ENCODE data around the gene SPAG6.

SPAG6 gene

DNA sequence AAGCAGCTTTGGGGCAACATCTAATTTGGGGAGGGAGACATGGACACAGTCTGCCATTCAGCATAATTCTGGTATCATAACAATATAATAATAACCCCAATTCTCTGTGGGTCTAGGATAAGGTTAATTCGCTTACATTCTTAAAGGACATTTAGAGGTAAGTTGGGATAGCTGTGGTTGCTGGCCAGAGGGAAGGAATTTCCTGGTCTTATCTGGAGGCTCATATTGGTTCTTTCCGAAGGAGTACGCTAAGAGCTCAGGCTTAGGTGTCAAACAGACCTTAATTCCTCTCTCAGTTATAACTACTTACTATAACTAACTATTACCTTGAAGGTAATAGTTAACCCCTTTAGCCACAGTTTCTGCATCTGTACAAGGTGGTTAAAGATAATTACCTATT is 68.8 kb downstream of the SPAG6 start:
- H3K27me3 Mint-ChIP-seq, result peaks cover 4% of the 10 kb centered on the region
- no peaks in the 10 kb centered on the region for H3K9me3 Mint-ChIP-seq
- H3K4me3 Mint-ChIP-seq, result no peak overlapping the region
- H3K4me1 Mint-ChIP-seq (ENCODE audit: low read depth), result no peaks in the 10 kb centered on the region
- H3K36me3 Mint-ChIP-seq (ENCODE audit: low read depth), result no peaks in the 10 kb centered on the region
- no peak overlapping the region for H3K27ac Mint-ChIP-seq

DNA sequence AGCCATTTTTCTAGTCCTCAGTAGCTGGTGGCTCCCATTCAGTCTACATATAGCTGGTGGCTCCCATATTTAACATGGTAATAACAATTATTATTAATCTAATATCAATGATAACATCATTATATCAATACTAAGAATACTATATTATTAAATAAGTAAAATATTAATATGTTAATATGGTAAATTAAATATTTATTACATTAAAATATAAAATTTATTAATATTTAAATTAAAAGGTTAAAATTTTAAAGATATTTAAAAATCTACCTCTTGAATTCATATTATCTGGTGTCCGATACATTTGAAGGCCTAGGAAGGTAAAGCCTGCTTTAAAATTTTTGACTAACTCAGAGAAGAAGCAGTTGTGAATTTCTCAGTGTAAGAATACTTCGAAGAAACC is 69.8 kb downstream of the SPAG6 start:
- Mint-ChIP-seq H3K27ac (no peak overlapping the region), H3K4me1 (ENCODE audit: low read depth) (no peaks in the 10 kb centered on the region), H3K27me3 (peaks cover 4% of the 10 kb centered on the region), H3K36me3 (ENCODE audit: low read depth) (no peaks in the 10 kb centered on the region), H3K9me3 (no peaks in the 10 kb centered on the region), H3K4me3 (no peak overlapping the region)

DNA sequence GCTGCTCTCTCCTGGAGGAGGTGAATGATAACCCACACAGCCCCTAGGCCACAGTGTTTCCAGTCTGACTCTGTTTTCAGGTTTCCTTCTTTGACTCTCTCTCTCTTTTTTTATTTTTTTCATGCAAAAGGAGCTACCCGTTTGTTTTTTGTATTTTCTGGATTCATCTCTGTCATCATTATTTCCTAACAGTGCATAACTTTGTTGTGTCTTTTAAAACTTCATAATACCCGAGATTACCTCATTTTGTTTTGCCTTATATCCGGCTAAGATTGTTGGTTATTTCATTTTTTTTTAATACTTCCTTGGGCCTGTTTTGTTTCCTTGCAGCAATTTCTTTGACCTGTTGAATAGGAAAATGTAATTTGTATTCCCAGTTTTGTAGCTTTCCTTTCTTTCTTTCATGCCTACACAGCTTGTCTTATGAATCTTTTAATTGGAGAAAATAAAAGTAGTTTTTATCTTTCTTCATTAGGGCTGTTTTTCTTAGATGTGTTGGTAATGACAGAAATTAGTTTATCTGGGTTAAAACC is 72.5 kb downstream of the SPAG6 start:
- no peaks in the 10 kb centered on the region for H3K4me1 Mint-ChIP-seq (ENCODE audit: low read depth)
- H3K9me3 Mint-ChIP-seq, result no peaks in the 10 kb centered on the region
- no peaks in the 10 kb centered on the region for H3K27me3 Mint-ChIP-seq
- H3K4me3 Mint-ChIP-seq, result no peak overlapping the region
- H3K27ac Mint-ChIP-seq, result no peak overlapping the region
- no peaks in the 10 kb centered on the region for H3K36me3 Mint-ChIP-seq (ENCODE audit: low read depth)

DNA sequence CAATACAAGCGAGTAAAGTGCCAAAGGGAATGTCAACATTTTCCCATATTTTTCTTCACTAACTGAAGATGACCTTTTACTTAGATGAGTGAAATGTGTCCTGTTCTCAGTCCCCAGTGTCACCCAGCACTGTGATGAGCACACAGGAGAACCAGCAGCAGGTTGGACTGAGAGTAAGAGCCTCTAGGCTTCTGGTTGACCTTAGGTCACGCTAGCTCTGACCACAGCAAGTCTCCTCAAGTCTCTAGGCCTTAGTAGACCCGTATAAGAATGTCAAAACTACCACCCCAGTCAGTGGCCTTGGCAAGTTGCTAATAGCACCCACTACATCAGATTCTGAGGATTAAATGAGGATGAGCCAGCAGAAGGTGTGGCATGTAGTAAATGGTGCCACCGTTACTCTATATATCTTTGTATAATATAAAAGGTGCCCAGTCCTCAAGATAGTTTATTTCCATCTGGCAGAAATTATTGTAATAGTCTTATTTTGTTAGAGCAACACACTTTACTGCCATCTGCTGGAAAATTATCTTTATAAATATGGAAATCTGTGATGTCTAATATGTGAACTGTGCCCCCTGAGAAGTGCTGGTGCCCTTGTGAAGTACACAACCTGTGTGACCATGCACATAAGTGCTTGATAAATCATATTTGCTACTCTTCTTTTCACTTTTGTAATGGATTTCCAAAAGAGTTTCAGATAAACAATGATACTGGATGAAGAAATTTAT is 75.7 kb downstream of the SPAG6 start:
- H3K36me3 Mint-ChIP-seq (ENCODE audit: low read depth), result no peaks in the 10 kb centered on the region
- no peak overlapping the region for H3K27ac Mint-ChIP-seq
- H3K4me3 Mint-ChIP-seq, result no peak overlapping the region
- no peaks in the 10 kb centered on the region for H3K4me1 Mint-ChIP-seq (ENCODE audit: low read depth)
- no peaks in the 10 kb centered on the region for H3K27me3 Mint-ChIP-seq
- no peaks in the 10 kb centered on the region for H3K9me3 Mint-ChIP-seq

DNA sequence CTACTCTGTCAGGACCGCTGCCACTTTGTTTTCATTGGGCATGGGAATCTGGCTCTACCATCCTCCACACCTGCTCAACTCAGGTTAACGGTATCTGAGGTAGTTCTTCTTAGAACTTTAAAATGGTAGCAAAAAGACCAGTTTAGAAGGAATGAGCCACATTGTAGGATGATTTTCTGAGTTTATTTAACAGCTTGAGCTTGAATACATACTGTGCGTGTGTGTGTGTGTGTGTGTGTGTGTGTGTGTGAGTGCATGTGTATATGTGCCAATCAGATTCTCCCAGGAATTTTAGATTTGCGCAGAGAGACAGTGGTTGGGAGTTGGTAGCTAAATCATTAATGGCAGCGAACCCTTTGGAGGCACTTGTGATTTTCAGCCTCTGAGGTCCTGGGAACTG is 81.4 kb downstream of the SPAG6 start:
- peaks cover 13% of the 10 kb centered on the region for H3K4me1 Mint-ChIP-seq (ENCODE audit: low read depth)
- H3K9me3 Mint-ChIP-seq, result no peaks in the 10 kb centered on the region
- H3K36me3 Mint-ChIP-seq (ENCODE audit: low read depth), result no peaks in the 10 kb centered on the region
- H3K4me3 Mint-ChIP-seq, result no peak overlapping the region
- H3K27me3 Mint-ChIP-seq, result peaks cover 23% of the 10 kb centered on the region
- no peak overlapping the region for H3K27ac Mint-ChIP-seq

DNA sequence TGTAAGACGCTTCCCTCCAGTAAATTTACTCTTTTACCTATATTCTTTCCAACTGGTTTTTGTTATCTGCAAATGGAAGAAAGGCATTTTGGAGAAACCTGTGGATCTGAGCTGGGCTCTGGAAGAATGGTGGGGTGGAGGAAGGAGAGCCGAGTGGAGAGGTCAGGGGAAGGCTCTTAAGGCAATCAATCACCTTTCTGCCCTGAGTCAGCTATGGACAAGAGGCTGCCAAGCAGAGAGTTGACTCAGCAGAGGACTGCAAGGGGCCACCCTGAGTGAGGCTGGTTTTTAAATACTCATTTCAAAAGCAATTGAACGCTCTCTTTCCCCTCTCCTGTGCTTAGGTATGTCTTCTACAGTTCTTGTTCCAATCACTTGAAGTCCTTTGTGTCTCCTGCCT is 81.8 kb downstream of the SPAG6 start:
- Mint-ChIP-seq H3K9me3 (no peaks in the 10 kb centered on the region), H3K27ac (no peak overlapping the region), H3K4me3 (no peak overlapping the region), H3K27me3 (peaks cover 27% of the 10 kb centered on the region), H3K36me3 (ENCODE audit: low read depth) (no peaks in the 10 kb centered on the region), H3K4me1 (ENCODE audit: low read depth) (peaks cover 13% of the 10 kb centered on the region)

DNA sequence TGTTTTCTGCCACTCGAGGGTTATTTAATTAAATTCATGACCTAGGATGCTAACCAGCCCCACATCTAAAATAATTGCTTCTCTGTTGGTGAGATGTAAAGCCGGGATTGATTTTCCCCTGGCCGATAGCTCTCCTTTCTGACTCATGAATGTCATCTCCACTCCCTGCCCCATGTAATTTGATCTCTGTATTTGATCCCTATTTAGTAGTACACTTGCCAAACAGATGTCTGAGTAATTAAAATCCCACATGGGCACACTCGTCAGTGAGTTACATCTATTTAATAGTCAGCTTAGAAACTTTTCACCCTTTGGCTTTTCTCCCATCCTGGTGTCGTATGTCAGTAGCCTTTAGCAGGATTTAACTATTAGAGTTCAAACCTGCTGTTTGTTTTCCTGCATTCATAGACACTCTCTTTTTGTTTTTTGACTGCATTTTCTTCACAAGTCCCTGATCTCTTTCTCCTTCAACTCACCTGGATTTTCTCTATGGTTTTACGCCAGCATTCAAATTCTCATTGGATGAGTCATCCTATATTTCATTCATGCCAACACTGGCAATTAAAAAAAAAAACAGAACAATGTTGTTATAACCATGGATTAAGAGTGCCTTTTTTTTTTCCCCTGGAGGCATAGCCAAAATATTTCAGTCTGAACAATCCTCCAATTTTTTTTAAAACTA is 82.7 kb downstream of the SPAG6 start:
- no peaks in the 10 kb centered on the region for H3K36me3 Mint-ChIP-seq (ENCODE audit: low read depth)
- no peak overlapping the region for H3K4me3 Mint-ChIP-seq
- peaks cover 13% of the 10 kb centered on the region for H3K4me1 Mint-ChIP-seq (ENCODE audit: low read depth)
- H3K27ac Mint-ChIP-seq, result no peak overlapping the region
- peaks cover 27% of the 10 kb centered on the region for H3K27me3 Mint-ChIP-seq
- H3K9me3 Mint-ChIP-seq, result no peaks in the 10 kb centered on the region

DNA sequence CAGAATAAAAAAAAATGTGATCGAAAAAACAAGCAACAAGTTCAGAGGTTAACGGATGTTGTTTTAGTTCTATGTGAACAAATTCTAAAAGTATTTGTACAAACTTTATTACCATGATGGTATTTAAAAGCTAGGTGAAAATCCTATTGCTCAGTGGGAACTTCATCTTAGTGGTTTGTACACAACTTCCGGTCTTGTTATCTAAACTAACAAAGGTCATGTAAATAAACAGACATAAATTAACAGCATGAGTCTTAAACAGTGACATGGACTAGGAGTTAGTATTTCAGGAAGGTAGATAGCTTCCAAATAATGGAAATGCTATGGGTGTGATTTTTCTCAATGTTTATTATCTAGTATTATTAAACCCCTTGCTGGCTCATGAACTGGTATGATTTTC is 83.8 kb downstream of the SPAG6 start:
- no peak overlapping the region for H3K4me3 Mint-ChIP-seq
- no peak overlapping the region for H3K27ac Mint-ChIP-seq
- H3K9me3 Mint-ChIP-seq, result no peaks in the 10 kb centered on the region
- H3K36me3 Mint-ChIP-seq (ENCODE audit: low read depth), result no peaks in the 10 kb centered on the region
- H3K4me1 Mint-ChIP-seq (ENCODE audit: low read depth), result peaks cover 20% of the 10 kb centered on the region
- peaks cover 27% of the 10 kb centered on the region for H3K27me3 Mint-ChIP-seq

DNA sequence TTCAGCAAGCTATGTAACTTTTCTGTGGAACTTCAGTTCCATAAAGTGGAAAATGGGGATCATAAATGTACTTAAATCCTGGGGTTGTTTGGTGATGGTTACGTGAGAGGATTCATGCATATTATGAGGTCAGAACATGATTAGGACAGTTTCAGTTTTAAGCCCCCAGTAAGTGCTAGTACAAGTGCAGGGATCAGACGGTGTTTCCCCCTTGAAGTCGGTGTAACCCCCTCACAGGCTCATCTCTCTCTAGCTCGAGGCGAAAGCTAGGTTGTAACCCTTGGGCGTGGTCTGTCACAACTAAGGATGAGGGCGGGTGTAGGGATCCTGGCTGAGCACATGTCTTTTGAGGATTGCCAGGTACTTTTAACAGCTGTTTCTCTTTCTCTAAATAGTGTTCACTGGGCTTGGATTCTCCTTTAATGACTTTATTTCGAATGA is 84.7 kb downstream of the SPAG6 start:
- H3K9me3 Mint-ChIP-seq, result no peaks in the 10 kb centered on the region
- no peak overlapping the region for H3K4me3 Mint-ChIP-seq
- H3K36me3 Mint-ChIP-seq (ENCODE audit: low read depth), result no peaks in the 10 kb centered on the region
- no peak overlapping the region for H3K27ac Mint-ChIP-seq
- peaks cover 27% of the 10 kb centered on the region for H3K27me3 Mint-ChIP-seq
- peaks cover 27% of the 10 kb centered on the region for H3K4me1 Mint-ChIP-seq (ENCODE audit: low read depth)

DNA sequence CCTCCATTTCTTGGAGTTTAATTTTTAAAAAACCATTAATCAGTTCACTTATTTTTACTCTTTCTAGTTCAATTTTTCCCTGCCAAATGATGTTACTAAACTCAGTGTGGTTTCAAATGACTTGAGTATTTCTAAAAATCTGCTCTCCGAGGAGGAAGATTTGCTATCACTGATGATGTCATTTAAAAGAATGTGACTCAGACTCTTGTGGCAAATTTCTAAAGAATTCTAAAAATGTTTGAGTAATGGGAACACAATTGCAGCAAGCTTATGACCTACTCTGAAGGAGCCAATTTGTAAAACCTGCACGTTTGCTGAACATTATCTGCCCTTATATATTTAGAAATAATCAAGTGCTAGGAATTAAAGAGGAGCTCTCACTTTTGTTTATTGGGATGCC is 88.6 kb downstream of the SPAG6 start:
- peaks cover 56% of the 10 kb centered on the region for H3K4me1 Mint-ChIP-seq (ENCODE audit: low read depth)
- peaks cover 18% of the 10 kb centered on the region for H3K27me3 Mint-ChIP-seq
- H3K36me3 Mint-ChIP-seq (ENCODE audit: low read depth), result no peaks in the 10 kb centered on the region
- peak overlapping the region; percentile 6 for H3K27ac Mint-ChIP-seq
- H3K9me3 Mint-ChIP-seq, result no peaks in the 10 kb centered on the region
- H3K4me3 Mint-ChIP-seq, result peak overlapping the region; percentile 20

DNA sequence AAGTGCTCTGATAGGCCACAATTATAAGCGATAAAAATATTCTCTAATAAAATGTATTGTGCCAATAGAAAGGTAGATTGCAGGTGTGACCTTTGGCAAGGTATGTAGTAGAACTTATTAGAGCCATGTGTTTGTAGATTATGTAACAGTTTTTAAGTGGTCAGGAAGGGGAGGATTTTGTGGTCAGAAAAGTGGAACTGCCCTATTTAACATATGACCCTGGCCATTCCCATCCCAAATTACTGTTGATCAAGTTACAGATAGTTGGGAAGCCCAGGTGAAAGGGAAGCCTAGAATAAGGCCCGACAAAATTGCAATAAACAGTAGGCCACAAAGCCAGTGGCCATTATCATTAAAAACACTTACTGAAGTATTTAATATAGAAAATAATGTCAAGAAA is 89.2 kb downstream of the SPAG6 start:
- Mint-ChIP-seq H3K4me1 (ENCODE audit: low read depth) (peaks cover 62% of the 10 kb centered on the region), H3K27ac (no peak overlapping the region), H3K27me3 (peaks cover 14% of the 10 kb centered on the region), H3K36me3 (ENCODE audit: low read depth) (no peaks in the 10 kb centered on the region), H3K4me3 (no peak overlapping the region), H3K9me3 (no peaks in the 10 kb centered on the region)

DNA sequence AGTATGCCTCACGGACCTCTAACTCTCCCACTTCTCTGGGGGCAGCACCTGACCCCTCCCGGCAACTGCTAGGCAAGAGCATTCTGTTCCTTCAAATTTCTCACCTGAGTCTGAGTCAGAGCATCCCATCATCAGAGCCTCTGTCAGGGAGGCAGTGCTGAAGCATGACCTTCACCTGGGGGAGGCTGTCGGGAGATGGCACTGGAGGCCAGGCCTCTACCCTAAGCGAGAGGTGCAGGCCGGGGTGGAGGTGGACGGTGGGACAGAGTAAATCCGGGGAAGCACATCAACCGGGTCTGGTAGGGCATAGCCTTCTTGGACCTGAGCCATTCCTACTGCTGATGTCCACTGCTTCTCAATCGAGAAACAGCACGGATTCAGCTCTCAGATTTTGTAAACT is 90.4 kb downstream of the SPAG6 start:
- H3K9me3 Mint-ChIP-seq, result no peaks in the 10 kb centered on the region
- H3K27ac Mint-ChIP-seq, result no peak overlapping the region
- H3K4me3 Mint-ChIP-seq, result peak overlapping the region; percentile 41
- H3K36me3 Mint-ChIP-seq (ENCODE audit: low read depth), result no peaks in the 10 kb centered on the region
- H3K27me3 Mint-ChIP-seq, result peaks cover 3% of the 10 kb centered on the region
- peaks cover 58% of the 10 kb centered on the region for H3K4me1 Mint-ChIP-seq (ENCODE audit: low read depth)

DNA sequence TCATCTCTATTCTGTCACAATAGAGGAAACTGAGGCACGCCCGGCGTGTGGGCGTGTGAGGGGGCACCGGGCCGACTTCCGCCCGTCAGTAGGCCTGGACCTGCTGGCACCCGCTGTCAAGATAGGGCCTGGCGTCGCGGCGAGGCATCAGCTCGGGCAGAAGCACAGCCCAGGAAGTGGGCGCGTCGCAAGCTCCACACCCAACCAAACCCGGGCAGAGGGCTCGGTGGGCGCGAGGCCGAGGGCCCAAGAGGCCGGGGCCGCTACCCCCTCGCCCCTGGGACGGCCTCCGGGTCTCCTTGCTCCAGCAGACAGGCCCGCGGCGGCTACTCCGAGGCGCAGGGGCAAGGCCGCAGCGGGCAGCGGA is 91.2 kb downstream of the SPAG6 start:
- peak overlapping the region; percentile 19 for H3K27ac Mint-ChIP-seq
- H3K9me3 Mint-ChIP-seq, result no peaks in the 10 kb centered on the region

DNA sequence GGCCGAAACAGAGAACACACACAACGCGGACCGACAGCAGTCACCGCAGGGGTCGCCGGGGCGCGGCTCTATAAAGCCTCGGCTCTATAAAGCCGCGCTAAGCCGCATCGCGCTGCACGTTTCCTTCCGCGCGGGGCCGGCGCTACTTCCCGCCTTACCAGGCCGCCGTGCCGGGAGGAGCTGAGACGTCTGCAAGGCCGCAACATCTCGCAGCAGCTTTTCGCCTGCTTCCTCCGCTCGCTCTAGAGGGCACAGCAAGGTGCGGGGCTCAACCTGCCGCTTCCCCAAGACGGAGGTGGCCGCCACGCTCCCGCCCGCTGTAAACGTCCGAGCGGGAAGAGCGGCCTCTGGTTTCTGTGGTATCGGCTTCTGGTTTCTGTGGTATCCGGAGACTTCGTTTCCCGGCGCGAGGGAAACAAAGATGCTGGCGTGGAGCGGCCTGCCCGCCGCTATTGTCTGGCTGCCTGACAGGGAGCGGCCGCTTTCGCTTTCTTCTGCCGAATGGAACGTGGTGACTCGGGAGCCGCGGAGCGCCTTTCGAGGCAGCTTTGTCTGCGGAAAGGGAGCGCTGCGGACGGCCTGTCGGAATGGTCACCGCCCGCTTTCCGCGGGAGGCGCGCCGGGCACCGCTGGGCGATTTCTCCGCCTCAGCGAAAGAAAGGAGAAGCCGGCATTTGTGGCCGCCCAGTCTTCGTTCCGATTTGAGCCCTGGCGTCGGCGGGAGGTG is 91.8 kb downstream of the SPAG6 start:
- Mint-ChIP-seq H3K9me3 (no peaks in the 10 kb centered on the region), H3K27me3 (peaks cover under 1% of the 10 kb centered on the region), H3K4me3 (peak overlapping the region; percentile 89), H3K36me3 (ENCODE audit: low read depth) (no peaks in the 10 kb centered on the region), H3K27ac (peak overlapping the region; percentile 92), H3K4me1 (ENCODE audit: low read depth) (peaks cover 60% of the 10 kb centered on the region)

More for the DNA sequence above, 91.2 kb downstream of the SPAG6 start:
- Mint-ChIP-seq H3K4me3 (peak overlapping the region; percentile 89), H3K4me1 (ENCODE audit: low read depth) (peaks cover 59% of the 10 kb centered on the region), H3K36me3 (ENCODE audit: low read depth) (no peaks in the 10 kb centered on the region), H3K27me3 (peaks cover 3% of the 10 kb centered on the region)
